ENCODE measurements around the gene SLC49A4. TPM values are rescaled to one million over a fixed set of nuclear protein-coding genes. Genes with fewer than 3 reads are reported as not detected.

The SLC49A4 gene
- total and polyA plus RNA-seq, 2 of the 13 experiments (the other 11 are each of a cell fraction or from before 2014, with no cell fraction given) = 6.5 to 16.3 TPM

GRCh38 chr3:122793568-122794416 is 1.1 kb upstream of the SLC49A4 start, which contains the start of gene HSPBAP1 (continued):
- TF ChIP-seq SETDB1 (CRISPR knock-in tag; IDR thresholded peaks at IDR 0.05; ENCODE audit: borderline replicate concordance) (peak; percentile 23; the same call in 1 of the 2 replicates), ZNF574 (CRISPR knock-in tag; IDR thresholded peaks at IDR 0.05) (peak; percentile 61), ZNF776 (CRISPR knock-in tag; IDR thresholded peaks at IDR 0.05) (no peak), SIX4 (CRISPR knock-in tag; IDR thresholded peaks at IDR 0.05) (peak; percentile 96), ZNF33B (CRISPR knock-in tag; IDR thresholded peaks at IDR 0.05) (peak; percentile 25; the same call in 1 of the 2 replicates), SMYD3 (CRISPR knock-in tag; IDR thresholded peaks at IDR 0.05) (peak; percentile 45; the same call in 1 of the 2 replicates), FOXK2 (IDR thresholded peaks at IDR 0.05) (peak; percentile 74), HDAC2 (CRISPR knock-in tag; IDR thresholded peaks at IDR 0.05) (peak; percentile 68), NFE2L2 (IDR thresholded peaks at IDR 0.05; ENCODE audit: low read length) (no peak), ZNF121 (CRISPR knock-in tag; IDR thresholded peaks at IDR 0.05) (peak; percentile 65; the same call in 1 of the 2 replicates), ZNF224 (CRISPR knock-in tag; IDR thresholded peaks at IDR 0.05) (no peak), PRPF4 (IDR thresholded peaks at IDR 0.05; ENCODE audit: low read depth, low read length, poor library complexity, severe bottlenecking) (no peak), NFKBIZ (CRISPR knock-in tag; IDR thresholded peaks at IDR 0.05) (peak; percentile 46; the same call in 1 of the 2 replicates), POGK (CRISPR knock-in tag; conservative IDR thresholded peaks at IDR 0.05) (0 out of 2 replicates have a peak, but pooled peaks have one; percentile 45), ZNF383 (CRISPR knock-in tag; IDR thresholded peaks at IDR 0.05; ENCODE audit: borderline replicate concordance) (no peak), KDM4B (CRISPR knock-in tag; IDR thresholded peaks at IDR 0.05) (peak; percentile 13; the same call in 1 of the 2 replicates), CBX1 (IDR thresholded peaks at IDR 0.05; ENCODE audit: low read depth) (no peak), AHR (CRISPR knock-in tag; IDR thresholded peaks at IDR 0.05) (peak; percentile 78), MAFG (CRISPR knock-in tag; IDR thresholded peaks at IDR 0.05) (no peak)
- TF ChIP-seq, protein P1, sequence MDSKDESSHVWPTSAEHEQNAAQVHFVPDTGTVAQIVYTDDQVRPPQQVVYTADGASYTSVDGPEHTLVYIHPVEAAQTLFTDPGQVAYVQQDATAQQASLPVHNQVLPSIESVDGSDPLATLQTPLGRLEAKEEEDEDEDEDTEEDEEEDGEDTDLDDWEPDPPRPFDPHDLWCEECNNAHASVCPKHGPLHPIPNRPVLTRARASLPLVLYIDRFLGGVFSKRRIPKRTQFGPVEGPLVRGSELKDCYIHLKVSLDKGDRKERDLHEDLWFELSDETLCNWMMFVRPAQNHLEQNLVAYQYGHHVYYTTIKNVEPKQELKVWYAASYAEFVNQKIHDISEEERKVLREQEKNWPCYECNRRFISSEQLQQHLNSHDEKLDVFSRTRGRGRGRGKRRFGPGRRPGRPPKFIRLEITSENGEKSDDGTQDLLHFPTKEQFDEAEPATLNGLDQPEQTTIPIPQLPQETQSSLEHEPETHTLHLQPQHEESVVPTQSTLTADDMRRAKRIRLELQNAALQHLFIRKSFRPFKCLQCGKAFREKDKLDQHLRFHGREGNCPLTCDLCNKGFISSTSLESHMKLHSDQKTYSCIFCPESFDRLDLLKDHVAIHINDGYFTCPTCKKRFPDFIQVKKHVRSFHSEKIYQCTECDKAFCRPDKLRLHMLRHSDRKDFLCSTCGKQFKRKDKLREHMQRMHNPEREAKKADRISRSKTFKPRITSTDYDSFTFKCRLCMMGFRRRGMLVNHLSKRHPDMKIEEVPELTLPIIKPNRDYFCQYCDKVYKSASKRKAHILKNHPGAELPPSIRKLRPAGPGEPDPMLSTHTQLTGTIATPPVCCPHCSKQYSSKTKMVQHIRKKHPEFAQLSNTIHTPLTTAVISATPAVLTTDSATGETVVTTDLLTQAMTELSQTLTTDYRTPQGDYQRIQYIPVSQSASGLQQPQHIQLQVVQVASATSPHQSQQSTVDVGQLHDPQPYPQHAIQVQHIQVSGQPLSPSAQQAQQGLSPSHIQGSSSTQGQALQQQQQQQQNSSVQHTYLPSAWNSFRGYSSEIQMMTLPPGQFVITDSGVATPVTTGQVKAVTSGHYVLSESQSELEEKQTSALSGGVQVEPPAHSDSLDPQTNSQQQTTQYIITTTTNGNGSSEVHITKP (CRISPR knock-in tag; IDR thresholded peaks at IDR 0.05; ENCODE audit: low read depth) = no peak; the same call in 1 of the 2 replicates
- TF ChIP-seq, protein P2, sequence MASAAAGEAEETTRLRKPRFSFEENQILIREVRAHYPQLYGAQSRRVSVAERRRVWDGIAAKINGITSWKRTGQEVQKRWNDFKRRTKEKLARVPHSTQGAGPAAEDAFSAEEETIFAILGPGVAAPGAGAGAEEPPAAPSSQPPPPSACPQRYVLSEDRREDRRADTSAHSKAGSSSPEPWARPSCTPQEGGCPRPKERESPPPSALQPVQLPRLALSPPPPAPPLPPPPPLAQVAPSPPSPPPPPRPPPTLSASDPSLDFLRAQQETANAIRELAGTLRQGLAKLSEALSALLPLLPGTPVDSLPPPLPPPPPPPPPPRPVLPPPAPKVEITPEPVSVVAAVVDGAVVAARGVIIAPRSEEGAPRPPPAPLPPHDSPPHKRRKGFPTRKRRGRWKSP (CRISPR knock-in tag; IDR thresholded peaks at IDR 0.05) = no peak

Data from HepG2 (cell line).